UCSD-AML1 (cell line): Measurements from ENCODE around the gene SURF1.

Experiments used
- DNase-seq: peaks from one replicate; lab custom pipeline; 2025; ENCODE audit not compliant: unreplicated experiment; lab: John Stamatoyannopoulos, UW

Gene SURF1

GRCh38 chr9:133366435-133366834 lies 10.1 kb upstream of the SURF1 start:
- DNase-seq = no peak

DNA sequence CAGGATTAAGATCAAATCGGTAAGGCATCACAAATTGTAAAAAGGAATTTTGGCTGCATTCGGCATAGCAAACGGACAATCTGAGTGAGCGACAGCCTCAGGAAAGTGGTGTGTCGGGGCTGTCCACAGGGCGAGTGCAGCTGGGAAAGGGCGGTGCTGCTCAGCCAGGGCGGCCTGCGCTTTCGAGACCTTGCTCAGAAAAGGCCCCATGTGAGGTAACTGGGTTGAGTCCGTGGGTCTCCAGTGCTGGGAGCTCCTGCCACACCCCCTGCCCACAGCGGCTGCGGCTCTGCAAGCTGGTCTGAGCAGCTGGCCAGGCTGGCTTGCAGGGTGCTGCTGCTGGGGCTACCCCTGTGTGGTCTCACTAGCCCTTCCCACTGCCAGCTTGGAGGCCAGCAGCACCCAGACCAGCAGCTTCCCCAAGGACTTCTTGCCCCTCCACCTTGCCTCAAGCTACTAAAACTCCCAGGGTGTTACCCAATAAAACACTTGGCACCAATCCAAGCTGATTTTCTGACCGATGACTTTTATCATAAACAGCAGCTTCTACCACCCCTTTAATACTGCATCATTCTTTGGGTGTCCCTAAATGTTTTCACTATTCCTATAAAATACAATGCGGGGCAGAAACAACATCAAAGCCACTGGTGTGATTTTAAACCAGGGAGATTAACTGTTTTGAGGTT lies 6.2 kb upstream of the SURF1 start:
- DNase-seq = no peak

DNA sequence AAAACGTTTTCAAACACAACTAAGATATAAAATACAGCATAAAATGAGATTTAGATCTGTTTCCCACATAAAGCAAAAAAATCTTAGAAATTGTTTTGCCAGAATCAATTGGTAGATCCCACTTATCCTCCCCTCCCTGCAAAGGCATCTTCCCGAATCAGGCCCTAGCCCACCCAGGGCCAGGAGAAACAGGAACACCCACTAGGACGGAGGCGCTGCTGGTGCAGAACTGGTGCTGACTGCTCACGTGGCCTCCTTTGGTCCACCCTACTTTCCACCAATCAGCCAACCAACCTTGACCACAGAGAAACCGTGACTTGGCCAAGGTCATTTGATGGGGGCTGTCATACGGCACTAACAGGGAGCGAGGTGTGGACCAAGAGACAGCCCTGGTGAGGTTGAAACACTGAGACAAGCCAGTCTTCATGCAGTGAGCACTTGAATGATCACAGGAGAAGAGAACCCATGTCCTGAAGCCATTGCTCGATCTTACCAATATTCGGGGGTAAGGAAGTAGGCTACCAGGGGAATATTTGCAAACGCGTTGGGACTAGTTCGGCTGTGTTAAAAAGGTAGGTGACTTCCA lies 5.3 kb upstream of the SURF1 start:
- DNase-seq = no peak

DNA sequence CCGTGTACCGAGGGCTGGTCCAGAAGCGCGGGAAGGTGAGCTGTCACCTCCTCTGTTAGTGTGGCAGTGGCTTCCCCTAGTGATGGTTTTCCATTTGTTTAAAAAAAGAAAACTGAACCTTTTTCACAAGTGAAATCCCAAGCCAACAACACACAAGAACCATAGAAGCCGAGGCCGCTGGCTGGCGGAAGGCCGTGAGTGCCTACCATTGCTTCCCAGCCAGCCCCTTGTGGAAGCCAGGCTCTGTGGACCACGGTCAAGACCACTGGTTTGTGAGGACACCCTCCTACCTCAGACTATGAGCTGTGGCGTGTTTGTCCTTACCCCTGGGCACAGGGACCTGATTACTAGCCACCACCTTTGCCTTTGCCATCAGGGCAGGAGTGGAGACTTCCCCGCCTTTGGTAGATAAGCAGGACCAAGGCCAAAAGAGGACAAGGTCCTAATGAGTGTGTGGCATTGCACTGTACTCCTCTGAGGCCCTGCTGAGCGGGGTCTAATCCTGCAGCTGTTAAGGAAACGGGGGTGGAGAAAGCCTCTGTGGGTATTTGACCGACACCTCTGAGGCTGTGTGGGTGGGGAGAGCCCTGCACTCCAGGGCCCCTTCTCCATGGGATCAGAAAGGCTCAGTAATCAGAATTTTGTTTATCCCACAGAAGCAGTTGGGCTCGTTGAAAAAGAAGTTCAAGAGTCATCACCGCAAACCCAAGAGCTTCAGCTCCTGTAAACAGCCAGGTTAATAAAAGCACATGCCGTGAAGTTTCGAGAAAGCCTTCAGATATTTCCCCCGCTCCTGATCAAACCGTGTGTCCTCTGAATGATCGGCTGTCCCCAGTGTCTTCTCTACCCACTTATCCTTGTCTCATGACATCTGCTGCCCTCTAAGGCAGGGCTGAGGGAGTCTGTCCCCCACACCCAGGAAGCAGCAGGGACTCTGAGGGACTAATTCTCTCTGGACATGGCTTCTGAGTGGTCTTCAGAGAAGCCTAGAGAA lies 4.4 kb upstream of the SURF1 start:
- no peak for DNase-seq

DNA sequence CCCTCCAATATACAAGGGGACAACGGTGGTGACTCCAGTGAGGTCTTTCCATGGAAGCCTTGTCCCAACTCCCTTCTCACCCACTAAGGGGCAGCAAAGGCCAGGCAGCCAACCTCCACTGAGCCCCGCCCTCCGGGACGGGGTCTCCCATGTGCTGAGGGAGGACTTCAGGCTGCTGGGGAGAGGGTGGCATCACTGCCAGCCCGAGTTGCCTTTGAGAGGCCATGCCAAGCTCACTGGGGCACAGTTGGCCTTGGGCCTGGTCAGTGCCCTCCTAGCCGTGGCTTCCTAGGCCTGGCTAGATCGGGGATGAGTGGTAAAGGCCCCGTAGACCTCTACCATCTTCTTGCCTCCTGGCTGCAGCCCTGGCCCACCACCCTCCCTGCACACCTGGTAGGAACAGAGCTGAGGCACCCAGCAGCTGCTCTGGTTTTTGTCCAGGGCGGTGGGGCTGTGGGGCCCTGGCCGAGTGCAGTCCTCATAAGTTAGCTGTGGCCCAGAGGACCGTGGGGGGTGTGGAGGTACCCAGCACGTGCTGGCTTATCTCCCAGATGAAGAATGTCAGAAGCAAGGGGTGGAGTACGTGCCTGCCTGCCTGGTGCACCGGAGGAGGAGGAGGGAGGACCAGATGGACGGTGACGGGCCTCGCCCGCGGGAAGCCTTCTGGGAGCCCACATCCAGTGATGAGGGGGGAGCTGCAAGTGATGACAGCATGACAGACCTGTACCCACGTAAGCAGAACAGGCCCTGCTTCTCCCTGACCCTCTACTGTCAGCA lies 3.3 kb upstream of the SURF1 start:
- peak; percentile 44 for DNase-seq

DNA sequence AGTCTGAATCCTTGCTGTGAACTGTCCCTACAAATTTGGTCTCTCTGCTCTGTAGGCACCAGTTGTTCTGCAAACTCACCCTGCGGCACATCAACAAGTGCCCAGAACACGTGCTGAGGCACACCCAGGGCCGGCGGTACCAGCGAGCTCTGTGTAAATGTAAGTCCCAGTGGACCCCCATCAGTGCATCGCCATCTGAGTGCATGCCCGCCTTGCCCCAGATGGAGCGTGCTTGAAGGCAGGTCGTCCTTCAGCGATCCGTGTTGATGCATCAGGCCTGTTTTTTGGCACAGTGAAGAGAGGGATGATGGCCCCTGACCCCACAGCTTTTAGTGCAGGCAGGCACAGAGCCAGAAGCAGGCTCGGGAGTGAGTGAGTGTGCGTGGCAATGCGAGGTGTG lies 1.4 kb upstream of the SURF1 start:
- DNase-seq = no peak

- DNase-seq = peak; percentile 46
Observed at GRCh38 chr9:133355881-133356357, 368 bp downstream of the SURF1 start.

- DNase-seq = no peak
Observed at GRCh38 chr9:133354766-133355165, 1.5 kb downstream of the SURF1 start.

GRCh38 chr9:133353548-133353947 lies 2.7 kb downstream of the SURF1 start:
- DNase-seq = no peak

- no peak for DNase-seq
Observed at GRCh38 chr9:133352635-133353340, 3.5 kb downstream of the SURF1 start.

GRCh38 chr9:133351908-133352634 lies 4.2 kb downstream of the SURF1 start:
- DNase-seq = peak; percentile 72

DNA sequence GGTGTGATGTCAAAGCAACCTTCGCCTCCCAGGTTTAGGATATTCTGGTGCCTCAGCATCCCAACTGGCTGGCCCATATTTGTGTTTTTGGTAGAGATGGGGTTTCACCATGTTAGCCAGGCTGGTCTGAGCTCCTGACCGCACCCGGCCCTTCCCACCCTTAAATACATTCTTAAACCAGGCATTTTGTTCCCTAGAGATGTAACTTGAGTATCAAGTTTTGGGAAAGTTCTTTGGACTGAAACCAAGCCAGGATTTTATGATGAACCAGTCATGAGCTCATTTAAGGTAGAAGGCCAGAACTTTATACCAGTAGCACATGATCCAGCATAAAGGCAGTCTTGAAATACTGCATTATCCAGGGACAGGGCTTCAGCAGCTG lies 4.8 kb downstream of the SURF1 start:
- no peak for DNase-seq

GRCh38 chr9:133349965-133350616 lies 6.2 kb downstream of the SURF1 start:
- no peak for DNase-seq

DNA sequence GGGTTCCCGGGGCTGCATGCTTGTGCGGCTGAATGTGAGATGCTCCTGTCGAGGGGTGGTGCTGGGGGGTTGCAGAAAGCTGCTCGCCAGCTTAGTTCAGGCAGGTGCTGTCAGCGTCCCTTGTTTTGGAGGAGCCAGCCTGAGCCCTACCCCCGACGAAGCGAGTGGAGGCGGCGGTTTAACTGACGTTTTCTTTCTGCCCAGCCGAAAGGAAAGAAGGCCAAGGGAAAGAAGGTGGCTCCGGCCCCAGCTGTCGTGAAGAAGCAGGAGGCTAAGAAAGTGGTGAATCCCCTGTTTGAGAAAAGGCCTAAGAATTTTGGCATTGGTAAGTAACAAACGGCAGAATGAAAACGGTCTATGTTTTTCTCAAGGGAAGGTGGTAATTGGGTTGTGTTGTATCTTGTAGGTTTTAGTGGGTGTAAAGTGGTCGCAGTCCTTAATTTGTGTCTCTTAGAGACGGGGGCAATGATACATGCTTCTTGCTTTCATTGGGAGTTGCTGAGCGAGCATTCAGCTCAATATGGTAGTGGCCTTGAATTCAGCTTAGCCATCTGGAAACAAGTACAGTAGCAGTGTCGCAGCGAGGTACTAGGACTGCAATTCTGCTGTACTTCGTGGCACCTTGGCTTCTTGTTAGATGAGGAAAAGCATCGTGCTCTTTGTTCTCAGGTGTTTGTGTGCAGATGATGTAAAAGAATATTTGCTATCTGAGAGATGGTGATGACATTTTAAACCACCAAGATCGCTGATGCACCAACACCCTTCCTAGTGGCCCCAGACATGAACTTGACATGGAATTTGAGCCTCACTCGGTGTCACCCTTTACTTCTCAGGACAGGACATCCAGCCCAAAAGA lies 7.3 kb downstream of the SURF1 start:
- DNase-seq = no peak

DNA sequence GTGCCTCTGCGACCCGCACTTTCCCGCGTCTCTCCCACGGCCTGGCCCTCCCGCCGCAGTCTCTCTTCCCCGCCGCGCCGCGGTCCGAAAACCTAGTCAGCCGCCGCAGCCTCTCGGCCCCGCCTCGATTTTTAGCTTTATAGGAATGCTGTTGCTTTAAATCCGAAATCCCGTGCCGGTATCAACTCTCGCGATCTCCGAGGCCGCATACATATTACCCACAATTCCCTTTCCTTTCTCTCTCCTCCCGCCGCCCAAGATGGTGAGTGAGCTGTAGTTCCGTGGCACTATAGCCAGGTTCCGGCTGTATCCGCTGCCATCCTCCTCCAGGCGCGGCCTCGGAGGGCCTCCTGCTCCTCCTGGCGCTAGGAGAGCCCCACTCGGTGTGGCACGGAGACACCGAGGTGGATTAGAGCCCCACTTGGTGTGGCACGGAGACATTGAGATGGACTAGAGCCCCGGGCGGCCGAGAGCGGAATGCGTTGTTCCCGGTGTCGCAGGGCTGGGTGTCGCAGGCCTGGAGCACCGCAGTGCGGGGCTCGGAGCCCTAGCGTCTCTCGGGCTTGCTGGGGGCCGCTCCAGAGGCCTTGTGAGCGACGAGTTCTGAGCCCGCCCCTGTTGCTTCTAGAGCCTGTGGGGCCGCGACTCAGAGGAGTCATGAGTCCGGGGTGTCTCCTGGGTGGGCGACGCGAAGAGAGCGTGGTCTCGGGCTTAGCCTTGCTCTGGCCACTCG lies 8.1 kb downstream of the SURF1 start, which contains the start of the genes MED22 and RPL7A:
Gene MED22 (minus strand): TSS at position 147 of the 733 bp plus-strand sequence. CDS start 1,469 bp downstream, outside the sequence.
Gene RPL7A (plus strand): TSS at position 234 of the 733 bp plus-strand sequence. CDS start 26 bp downstream, at position 260.
- DNase-seq = peak; percentile 89

- DNase-seq = peak; percentile 62
Observed at GRCh38 chr9:133347515-133347984, 8.7 kb downstream of the SURF1 start.
